ENCODE data around the gene WAC. TPM values are rescaled to one million over a fixed set of nuclear protein-coding genes. Genes with fewer than 3 reads are reported as not detected.
A peak's percentile ranks its signal among the peaks of the same experiment; 100 is the strongest.

WAC gene
- total and polyA plus RNA-seq, 4 donors = 27.0 to 227 (median 60.2) TPM

- Histone ChIP-seq H3K27ac (ENCODE audit: low read depth in 1 of 2, low read length in 1 of 2) (no peak overlapping the region), H3K36me3 (ENCODE audit: control insufficient read depth in 4 of 4, insufficient read depth in 4 of 4, low read length in 4 of 4) (no peaks in the 10 kb centered on the region), H3K9me3 (ENCODE audit: control insufficient read depth in 4 of 4, insufficient read depth in 3 of 4, low read length in 3 of 4) (no peaks in the 10 kb centered on the region), H3K4me3 (no peak overlapping the region), H3K27me3 (ENCODE audit: control insufficient read depth in 3 of 3, insufficient read depth in 3 of 3, low read length in 2 of 3) (peaks cover under 1 to 5% (median 3%) of the 10 kb centered on the region in 3 donors), H3K4me1 (ENCODE audit: control insufficient read depth in 5 of 5, insufficient read depth in 5 of 5, low read length in 5 of 5) (no peaks in the 10 kb centered on the region), H3K9ac (ENCODE audit: insufficient read depth in 1 of 2, low read length in 2 of 2) (no peak overlapping the region)
- ATAC-seq (ENCODE audit: insufficient read depth, low FRiP score) (no peak), DNase-seq (no peak)
- WGBS, 2 donors = 51 to 61% methylated on average over 6 of the region's 6 CpGs
- TF ChIP-seq, protein P1, sequence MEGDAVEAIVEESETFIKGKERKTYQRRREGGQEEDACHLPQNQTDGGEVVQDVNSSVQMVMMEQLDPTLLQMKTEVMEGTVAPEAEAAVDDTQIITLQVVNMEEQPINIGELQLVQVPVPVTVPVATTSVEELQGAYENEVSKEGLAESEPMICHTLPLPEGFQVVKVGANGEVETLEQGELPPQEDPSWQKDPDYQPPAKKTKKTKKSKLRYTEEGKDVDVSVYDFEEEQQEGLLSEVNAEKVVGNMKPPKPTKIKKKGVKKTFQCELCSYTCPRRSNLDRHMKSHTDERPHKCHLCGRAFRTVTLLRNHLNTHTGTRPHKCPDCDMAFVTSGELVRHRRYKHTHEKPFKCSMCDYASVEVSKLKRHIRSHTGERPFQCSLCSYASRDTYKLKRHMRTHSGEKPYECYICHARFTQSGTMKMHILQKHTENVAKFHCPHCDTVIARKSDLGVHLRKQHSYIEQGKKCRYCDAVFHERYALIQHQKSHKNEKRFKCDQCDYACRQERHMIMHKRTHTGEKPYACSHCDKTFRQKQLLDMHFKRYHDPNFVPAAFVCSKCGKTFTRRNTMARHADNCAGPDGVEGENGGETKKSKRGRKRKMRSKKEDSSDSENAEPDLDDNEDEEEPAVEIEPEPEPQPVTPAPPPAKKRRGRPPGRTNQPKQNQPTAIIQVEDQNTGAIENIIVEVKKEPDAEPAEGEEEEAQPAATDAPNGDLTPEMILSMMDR (IDR thresholded peaks at IDR 0.05; ENCODE audit: control extremely low read depth, extremely low read depth) = no peak
Measured at GRCh38 chr10:28664369-28664740, 131.4 kb downstream of the WAC start.

GRCh38 chr10:28666751-28667467 lies 134.0 kb downstream of the WAC start:
- TF ChIP-seq, protein P1 (IDR thresholded peaks at IDR 0.05; ENCODE audit: control extremely low read depth, extremely low read depth) = no peak
- DNase-seq (no peak), ATAC-seq (ENCODE audit: insufficient read depth, low FRiP score) (no peak)
- Histone ChIP-seq H3K4me3 (no peak overlapping the region), H3K9ac (ENCODE audit: insufficient read depth in 1 of 2, low read length in 2 of 2) (no peak overlapping the region), H3K9me3 (ENCODE audit: control insufficient read depth in 4 of 4, insufficient read depth in 3 of 4, low read length in 3 of 4) (no peaks in the 10 kb centered on the region), H3K4me1 (ENCODE audit: control insufficient read depth in 5 of 5, insufficient read depth in 5 of 5, low read length in 5 of 5) (peaks cover 0 to 2% (median 0%) of the 10 kb centered on the region in 5 donors), H3K27ac (ENCODE audit: low read depth in 1 of 2, low read length in 1 of 2) (no peak overlapping the region), H3K36me3 (ENCODE audit: control insufficient read depth in 4 of 4, insufficient read depth in 4 of 4, low read length in 4 of 4) (no peaks in the 10 kb centered on the region), H3K27me3 (ENCODE audit: control insufficient read depth in 3 of 3, insufficient read depth in 3 of 3, low read length in 2 of 3) (peaks cover 3 to 11% (median 5%) of the 10 kb centered on the region in 3 donors)
- 87 to 91% methylated on average over 12 of the region's 12 CpGs for WGBS, 2 donors

GRCh38 chr10:28668363-28669226 lies 135.7 kb downstream of the WAC start:
- peaks cover 3 to 11% (median 5%) of the 10 kb centered on the region in 3 donors for H3K27me3 ChIP-seq (ENCODE audit: control insufficient read depth in 3 of 3, insufficient read depth in 3 of 3, low read length in 2 of 3)
- peaks cover 0 to 2% (median 0%) of the 10 kb centered on the region in 5 donors for H3K4me1 ChIP-seq (ENCODE audit: control insufficient read depth in 5 of 5, insufficient read depth in 5 of 5, low read length in 5 of 5)
- H3K9ac ChIP-seq (ENCODE audit: insufficient read depth in 1 of 2, low read length in 2 of 2) = peak overlapping the region; percentile 4 to 93
- ATAC-seq (ENCODE audit: insufficient read depth, low FRiP score) (peak; percentile 45), DNase-seq (peak; percentile 86 to 90 (median 87))
- H3K4me3 ChIP-seq = no peak overlapping the region
- H3K36me3 ChIP-seq (ENCODE audit: control insufficient read depth in 4 of 4, insufficient read depth in 4 of 4, low read length in 4 of 4) = no peaks in the 10 kb centered on the region
- TF ChIP-seq, protein P1 (IDR thresholded peaks at IDR 0.05; ENCODE audit: control extremely low read depth, extremely low read depth) = no peak
- H3K9me3 ChIP-seq (ENCODE audit: control insufficient read depth in 4 of 4, insufficient read depth in 3 of 4, low read length in 3 of 4) = no peaks in the 10 kb centered on the region
- no peak overlapping the region for H3K27ac ChIP-seq (ENCODE audit: low read depth in 1 of 2, low read length in 1 of 2)
- 1 to 3% methylated on average over 59 of the region's 59 CpGs for WGBS, 2 donors
